GM23248 (cell line): Measurements from ENCODE around the gene ZNF462. TPM values are rescaled to one million over a fixed set of nuclear protein-coding genes. Genes with fewer than 3 reads are reported as not detected.
A peak's percentile ranks its signal among the peaks of the same experiment; 100 is the strongest.

Experiments used
- DNase-seq: peaks from one replicate; pipeline ENCODE4 v3.0.0-alpha.2; 2015
- H2AFZ ChIP-seq: fragments of 200-600 bp; sonication (generic); 2 replicates; pipeline ENCODE4 v1.6.1; 2016; ENCODE audit warnings: antibody characterized with exemption
- H3F3A ChIP-seq: fragments of 200-600 bp; sonication (generic); 2 replicates; pipeline ENCODE4 v1.6.1; 2016; ENCODE audit warnings: mild to moderate bottlenecking, antibody characterized with exemption, mixed run types; ENCODE audit not compliant: insufficient read depth
- H3K27ac ChIP-seq: fragments of 200-600 bp; sonication (generic); 2 replicates; pipeline ENCODE4 v1.5.1; 2016; ENCODE audit warnings: mild to moderate bottlenecking
- H3K27me3 ChIP-seq: fragments of 200-600 bp; sonication (generic); replicated peaks from 2 replicates; pipeline ENCODE4 v1.6.1; 2016; ENCODE audit warnings: mild to moderate bottlenecking; ENCODE audit not compliant: insufficient read depth
- H3K36me3 ChIP-seq: fragments of 200-600 bp; sonication (generic); 2 replicates; pipeline ENCODE4 v1.6.1; 2016; ENCODE audit warnings: low read depth, mild to moderate bottlenecking
- H3K4me1 ChIP-seq: fragments of 200-600 bp; sonication (generic); 2 replicates; pipeline ENCODE4 v1.6.1; 2016; ENCODE audit warnings: mild to moderate bottlenecking; ENCODE audit not compliant: insufficient read depth
- H3K4me2 ChIP-seq: fragments of 200-600 bp; sonication (generic); one replicate; pipeline ENCODE4 v1.6.1; 2016; ENCODE audit warnings: mild to moderate bottlenecking; ENCODE audit not compliant: unreplicated experiment
- H3K4me3 ChIP-seq: fragments of 200-600 bp; sonication (generic); 2 replicates; pipeline ENCODE4 v1.5.1; 2016; ENCODE audit warnings: mild to moderate bottlenecking
- H3K79me2 ChIP-seq: fragments of 200-600 bp; sonication (generic); 2 replicates; pipeline ENCODE4 v1.6.1; 2016; ENCODE audit warnings: mild to moderate bottlenecking; ENCODE audit not compliant: insufficient read depth
- H3K9ac ChIP-seq: fragments of 200-600 bp; sonication (generic); 2 replicates; pipeline ENCODE4 v1.6.1; 2016; ENCODE audit warnings: mild to moderate bottlenecking
- H3K9me2 ChIP-seq: fragments of 200-600 bp; sonication (generic); 2 replicates; pipeline ENCODE4 v1.6.1; 2016; ENCODE audit warnings: mixed run types, mild to moderate bottlenecking, moderate library complexity; ENCODE audit not compliant: insufficient read depth
- H3K9me3 ChIP-seq: fragments of 200-600 bp; sonication (generic); one replicate; pipeline ENCODE4 v1.6.1; 2017; ENCODE audit warnings: low read depth
- H4K20me1 ChIP-seq: fragments of 200-600 bp; sonication (generic); 2 replicates; pipeline ENCODE4 v1.6.0; 2016; ENCODE audit not compliant: insufficient read depth
- EZH2 ChIP-seq: fragments of 200-600 bp; sonication (generic); IDR thresholded peaks from 2 replicates; pipeline ENCODE4 v1.6.1; 2018; ENCODE audit warnings: antibody characterized with exemption, mild to moderate bottlenecking; ENCODE audit not compliant: insufficient read depth, poor library complexity, severe bottlenecking
- EZH2phosphoT487 ChIP-seq: fragments of 200-600 bp; sonication (generic); IDR thresholded peaks from 2 replicates; pipeline ENCODE4 v1.6.1; 2018; ENCODE audit warnings: antibody characterized with exemption, moderate library complexity, mild to moderate bottlenecking, low read depth; ENCODE audit not compliant: insufficient read depth
- WGBS, 2 experiments: methylation state at CpG; one replicate each; pipeline ENCODE4 v1.1.6; 2015 to 2017; ENCODE audit warnings: low lambda C conversion rate in 2 of 2, low coverage in 1 of 2; ENCODE audit errors: missing lambda C conversion rate in 2 of 2; 5-methylcytosine and 5-hydroxymethylcytosine counted together
- in situ Hi-C: fragments of 300-500 bp; cut with MboI; formaldehyde crosslinking; loops from 2 replicates; pipeline ENCODE4 v1.15.0; 2020
- polyA plus RNA-seq: library from polyadenylated mRNA; unstranded; fragments of >200 nt; fragmentation: Nextera tagmentation; extraction: Ambion mirVana; gene quantifications from 2 replicates; pipeline ENCODE4 v1.2.1, GENCODE V29; 2016
- total RNA-seq: library from RNA; depleted of rRNA; stranded (reverse); fragments of >200 nt; shearing (Covaris generic); gene quantifications from 2 replicates; pipeline ENCODE4 v1.2.3, GENCODE V29; 2014

Gene ZNF462
- total and polyA plus RNA-seq, 2 experiments from 2014 or later, result 1.1 to 5.0 TPM

GRCh38 chr9:106880863-106881262 is 17.9 kb downstream of the ZNF462 start:
- H3F3A ChIP-seq, result peaks cover 20% of the 10 kb centered on the region
- peak; percentile 54 for DNase-seq
- TF ChIP-seq EZH2phosphoT487 (no peak), EZH2 (no peak)
- in situ Hi-C loops, result no loop called here
- H3K9ac ChIP-seq, result no peak overlapping the region
- H3K27ac ChIP-seq, result no peak overlapping the region
- 72 to 80% methylated on average over 6 of the region's 6 CpGs for WGBS, 2 experiments
- H3K27me3 ChIP-seq, result no peaks in the 10 kb centered on the region
- no peak overlapping the region for H3K4me2 ChIP-seq
- no peaks in the 10 kb centered on the region for H3K36me3 ChIP-seq
- H4K20me1 ChIP-seq, result no peaks in the 10 kb centered on the region
- H3K4me1 ChIP-seq, result peaks cover 26% of the 10 kb centered on the region
- H3K79me2 ChIP-seq, result peaks cover 4% of the 10 kb centered on the region; the same call in 1 of the 2 replicates
- H3K4me3 ChIP-seq, result no peak overlapping the region
- H3K9me3 ChIP-seq, result no peaks in the 10 kb centered on the region
- no peak overlapping the region for H2AFZ ChIP-seq
- no peaks in the 10 kb centered on the region for H3K9me2 ChIP-seq

DNA sequence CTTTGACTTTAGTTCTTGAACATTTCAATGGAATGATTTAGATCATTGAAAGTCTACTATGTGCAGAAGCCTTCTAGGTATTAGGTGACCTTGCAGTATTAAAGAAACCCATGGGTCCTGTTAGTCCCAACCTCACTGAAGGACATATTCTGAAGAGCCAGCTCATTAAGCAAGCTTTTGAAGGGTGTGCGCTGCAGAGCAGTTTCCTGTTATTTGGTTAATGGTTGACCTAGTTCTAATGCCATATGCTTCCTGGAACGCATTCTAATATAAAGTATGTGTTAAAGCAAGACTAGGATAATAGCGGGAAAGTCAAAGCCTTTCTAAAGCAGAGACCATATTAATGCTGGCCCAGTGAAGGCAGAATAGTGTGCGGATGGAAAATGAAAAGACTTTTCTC is 20.1 kb downstream of the ZNF462 start:
- peaks cover 33% of the 10 kb centered on the region for H3K4me1 ChIP-seq
- no peak overlapping the region for H2AFZ ChIP-seq
- no peak overlapping the region for H3K4me2 ChIP-seq
- no peaks in the 10 kb centered on the region for H3K27me3 ChIP-seq
- no peak overlapping the region for H3K9ac ChIP-seq
- peaks cover 25% of the 10 kb centered on the region for H3F3A ChIP-seq
- in situ Hi-C loops, result no loop called here
- TF ChIP-seq EZH2phosphoT487 (no peak), EZH2 (no peak)
- H3K79me2 ChIP-seq, result no peaks in the 10 kb centered on the region
- no peaks in the 10 kb centered on the region for H4K20me1 ChIP-seq
- no peak overlapping the region for H3K4me3 ChIP-seq
- H3K9me3 ChIP-seq, result no peaks in the 10 kb centered on the region
- DNase-seq, result no peak
- no peaks in the 10 kb centered on the region for H3K36me3 ChIP-seq
- H3K27ac ChIP-seq, result no peak overlapping the region
- H3K9me2 ChIP-seq, result no peaks in the 10 kb centered on the region
- 99 to 100% methylated on average over 4 of the region's 4 CpGs for WGBS, 2 experiments

- Histone ChIP-seq H3F3A (peaks cover 18% of the 10 kb centered on the region), H3K9ac (no peak overlapping the region), H3K9me2 (no peaks in the 10 kb centered on the region), H3K36me3 (no peaks in the 10 kb centered on the region), H3K4me1 (peaks cover 30% of the 10 kb centered on the region), H3K27me3 (no peaks in the 10 kb centered on the region), H3K4me3 (no peak overlapping the region), H3K79me2 (no peaks in the 10 kb centered on the region), H3K4me2 (no peak overlapping the region), H3K27ac (no peak overlapping the region), H2AFZ (no peak overlapping the region), H4K20me1 (no peaks in the 10 kb centered on the region), H3K9me3 (no peaks in the 10 kb centered on the region)
- TF ChIP-seq EZH2 (no peak), EZH2phosphoT487 (no peak)
- WGBS, 2 experiments, result 94 to 100% methylated on average over 2 of the region's 2 CpGs
- DNase-seq, result peak; percentile 36
- in situ Hi-C loops, result no loop called here
Measured at GRCh38 chr9:106883626-106884190, 20.7 kb downstream of the ZNF462 start.

DNA sequence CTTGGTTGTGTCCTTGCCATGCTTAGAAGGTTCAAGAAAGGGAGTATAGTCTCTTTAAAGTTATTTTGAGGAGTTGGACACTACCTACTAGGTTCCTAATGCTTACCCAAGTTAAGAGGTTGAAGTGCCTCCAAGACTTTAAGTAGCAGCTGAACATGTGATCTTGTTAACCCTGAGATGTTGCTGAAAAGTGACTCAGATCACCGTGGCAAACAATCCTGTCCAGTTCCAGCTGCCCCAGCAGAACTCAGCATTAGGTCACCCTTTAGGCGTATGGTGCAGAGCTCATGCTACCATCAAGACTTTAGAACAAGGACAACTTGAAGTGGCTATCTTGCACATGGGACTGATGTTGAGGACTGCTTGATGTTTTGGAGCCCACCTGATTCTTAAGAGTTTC is 22.5 kb downstream of the ZNF462 start:
- no peaks in the 10 kb centered on the region for H3K9me2 ChIP-seq
- H4K20me1 ChIP-seq, result no peaks in the 10 kb centered on the region
- H3K9ac ChIP-seq, result no peak overlapping the region
- no peaks in the 10 kb centered on the region for H3K27me3 ChIP-seq
- TF ChIP-seq EZH2 (no peak), EZH2phosphoT487 (no peak)
- in situ Hi-C loops, result no loop called here
- H3K27ac ChIP-seq, result 0 out of 2 replicates have a peak overlapping the region, but pooled peaks have one; percentile 2
- DNase-seq, result peak; percentile 88
- no peaks in the 10 kb centered on the region for H3K79me2 ChIP-seq
- no peak overlapping the region for H2AFZ ChIP-seq
- H3K4me3 ChIP-seq, result no peak overlapping the region
- peaks cover 17% of the 10 kb centered on the region for H3F3A ChIP-seq
- no peaks in the 10 kb centered on the region for H3K9me3 ChIP-seq
- H3K4me1 ChIP-seq, result peaks cover 25% of the 10 kb centered on the region
- peak overlapping the region; percentile 36 for H3K4me2 ChIP-seq
- no peaks in the 10 kb centered on the region for H3K36me3 ChIP-seq
- 0 to 4% methylated on average over 2 of the region's 2 CpGs for WGBS, 2 experiments
